HL-60 (cell line): ENCODE data around the gene FAM177B.
"Not testable (repeated sequence)": the region's sequence is repeated elsewhere in the genome, so short reads cannot be mapped to it uniquely, and the experiment has no call there.

Experiments
- DNase-seq, 2 experiments: peaks; one replicate each; pipeline ENCODE4 v3.0.0-alpha.2; 2010 to 2020; ENCODE audit warnings: low read depth in 1 of 2, low spot score in 1 of 2
- H3K27ac ChIP-seq: fragments of 250-450 bp; sonication (Bioruptor Pico); replicated peaks from 2 replicates; pipeline ENCODE4 v1.5.1; 2020; ENCODE audit warnings: mild to moderate bottlenecking, moderate library complexity
- H3K27me3 ChIP-seq: fragments of 250-450 bp; sonication (Bioruptor Pico); 2 replicates; pipeline ENCODE4 v1.5.1; 2021; ENCODE audit warnings: mild to moderate bottlenecking, moderate library complexity; ENCODE audit not compliant: insufficient read depth, poor library complexity, severe bottlenecking
- H3K4me3 ChIP-seq: replicated peaks from 2 replicates; pipeline ENCODE4 v1.5.1; 2011; ENCODE audit warnings: mild to moderate bottlenecking, control low read depth, low read length; ENCODE audit not compliant: insufficient read depth
- GABPA ChIP-seq: IDR thresholded peaks from 2 replicates; pipeline ENCODE4 v1.6.1; 2012; ENCODE audit warnings: low read depth
- POLR2AphosphoS5 ChIP-seq: IDR thresholded peaks from 2 replicates; pipeline ENCODE4 v1.6.1; 2012; ENCODE audit warnings: low read depth
- SPI1 ChIP-seq: IDR thresholded peaks from 2 replicates; pipeline ENCODE4 v1.6.1; 2012; ENCODE audit warnings: low read depth, mild to moderate bottlenecking, borderline replicate concordance
- TF ChIP-seq, protein P1 (sequence below): IDR thresholded peaks from one replicate; pipeline ENCODE4 v1.5.1; 2011; ENCODE audit warnings: low read length, control low read depth, inconsistent platforms; ENCODE audit not compliant: insufficient read depth
- TF ChIP-seq, protein P2 (sequence below): IDR thresholded peaks from 2 replicates; pipeline ENCODE4 v1.6.1; 2012; ENCODE audit warnings: low read depth; ENCODE audit not compliant: insufficient replicate concordance

Gene FAM177B

GRCh38 chr1:222734740-222735139, 2.3 kb upstream of the FAM177B start:
- TF ChIP-seq GABPA, result no peak
- H3K27me3 ChIP-seq, result no peaks in the 10 kb centered on the region
- no peak for DNase-seq
- H3K27ac ChIP-seq, result no peak overlapping the region
- no peak overlapping the region for H3K4me3 ChIP-seq

DNA sequence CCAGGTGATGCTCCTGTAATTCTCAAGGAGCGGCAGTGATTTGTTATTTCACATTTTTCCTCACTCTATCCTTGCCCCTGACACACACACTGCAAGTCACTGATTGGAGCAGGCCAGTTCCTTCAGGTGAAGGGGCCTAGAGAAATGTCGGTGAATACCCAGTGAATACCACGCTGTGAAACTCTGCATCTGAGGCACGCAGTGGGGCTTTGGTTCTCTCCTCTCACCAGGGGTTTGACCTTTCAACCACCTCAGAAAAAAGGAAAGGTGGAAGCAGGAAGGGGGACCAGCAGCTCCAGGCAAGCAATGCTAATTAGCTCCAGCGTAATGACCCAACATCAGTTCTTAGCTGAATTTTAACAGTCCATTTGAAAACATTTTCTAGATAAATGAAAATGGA, 532 bp upstream of the FAM177B start:
- Histone ChIP-seq H3K27me3 (no peaks in the 10 kb centered on the region), H3K4me3 (no peak overlapping the region), H3K27ac (no peak overlapping the region)
- no peak for DNase-seq
- no peak for TF ChIP-seq SPI1
- TF ChIP-seq, protein P1, sequence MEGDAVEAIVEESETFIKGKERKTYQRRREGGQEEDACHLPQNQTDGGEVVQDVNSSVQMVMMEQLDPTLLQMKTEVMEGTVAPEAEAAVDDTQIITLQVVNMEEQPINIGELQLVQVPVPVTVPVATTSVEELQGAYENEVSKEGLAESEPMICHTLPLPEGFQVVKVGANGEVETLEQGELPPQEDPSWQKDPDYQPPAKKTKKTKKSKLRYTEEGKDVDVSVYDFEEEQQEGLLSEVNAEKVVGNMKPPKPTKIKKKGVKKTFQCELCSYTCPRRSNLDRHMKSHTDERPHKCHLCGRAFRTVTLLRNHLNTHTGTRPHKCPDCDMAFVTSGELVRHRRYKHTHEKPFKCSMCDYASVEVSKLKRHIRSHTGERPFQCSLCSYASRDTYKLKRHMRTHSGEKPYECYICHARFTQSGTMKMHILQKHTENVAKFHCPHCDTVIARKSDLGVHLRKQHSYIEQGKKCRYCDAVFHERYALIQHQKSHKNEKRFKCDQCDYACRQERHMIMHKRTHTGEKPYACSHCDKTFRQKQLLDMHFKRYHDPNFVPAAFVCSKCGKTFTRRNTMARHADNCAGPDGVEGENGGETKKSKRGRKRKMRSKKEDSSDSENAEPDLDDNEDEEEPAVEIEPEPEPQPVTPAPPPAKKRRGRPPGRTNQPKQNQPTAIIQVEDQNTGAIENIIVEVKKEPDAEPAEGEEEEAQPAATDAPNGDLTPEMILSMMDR, result no peak
- TF ChIP-seq, protein P2, sequence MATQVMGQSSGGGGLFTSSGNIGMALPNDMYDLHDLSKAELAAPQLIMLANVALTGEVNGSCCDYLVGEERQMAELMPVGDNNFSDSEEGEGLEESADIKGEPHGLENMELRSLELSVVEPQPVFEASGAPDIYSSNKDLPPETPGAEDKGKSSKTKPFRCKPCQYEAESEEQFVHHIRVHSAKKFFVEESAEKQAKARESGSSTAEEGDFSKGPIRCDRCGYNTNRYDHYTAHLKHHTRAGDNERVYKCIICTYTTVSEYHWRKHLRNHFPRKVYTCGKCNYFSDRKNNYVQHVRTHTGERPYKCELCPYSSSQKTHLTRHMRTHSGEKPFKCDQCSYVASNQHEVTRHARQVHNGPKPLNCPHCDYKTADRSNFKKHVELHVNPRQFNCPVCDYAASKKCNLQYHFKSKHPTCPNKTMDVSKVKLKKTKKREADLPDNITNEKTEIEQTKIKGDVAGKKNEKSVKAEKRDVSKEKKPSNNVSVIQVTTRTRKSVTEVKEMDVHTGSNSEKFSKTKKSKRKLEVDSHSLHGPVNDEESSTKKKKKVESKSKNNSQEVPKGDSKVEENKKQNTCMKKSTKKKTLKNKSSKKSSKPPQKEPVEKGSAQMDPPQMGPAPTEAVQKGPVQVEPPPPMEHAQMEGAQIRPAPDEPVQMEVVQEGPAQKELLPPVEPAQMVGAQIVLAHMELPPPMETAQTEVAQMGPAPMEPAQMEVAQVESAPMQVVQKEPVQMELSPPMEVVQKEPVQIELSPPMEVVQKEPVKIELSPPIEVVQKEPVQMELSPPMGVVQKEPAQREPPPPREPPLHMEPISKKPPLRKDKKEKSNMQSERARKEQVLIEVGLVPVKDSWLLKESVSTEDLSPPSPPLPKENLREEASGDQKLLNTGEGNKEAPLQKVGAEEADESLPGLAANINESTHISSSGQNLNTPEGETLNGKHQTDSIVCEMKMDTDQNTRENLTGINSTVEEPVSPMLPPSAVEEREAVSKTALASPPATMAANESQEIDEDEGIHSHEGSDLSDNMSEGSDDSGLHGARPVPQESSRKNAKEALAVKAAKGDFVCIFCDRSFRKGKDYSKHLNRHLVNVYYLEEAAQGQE, result no peak
- TF ChIP-seq GABPA, result no peak
- TF ChIP-seq POLR2AphosphoS5, result no peak

- no peak for DNase-seq
- Histone ChIP-seq H3K27me3 (no peaks in the 10 kb centered on the region), H3K27ac (no peak overlapping the region), H3K4me3 (no peak overlapping the region)
- TF ChIP-seq, protein P2, result no peak
- TF ChIP-seq SPI1 (no peak), POLR2AphosphoS5 (no peak), GABPA (no peak)
- TF ChIP-seq, protein P1, result no peak
Measured at GRCh38 chr1:222739465-222739864, 2.5 kb downstream of the FAM177B start.

DNA sequence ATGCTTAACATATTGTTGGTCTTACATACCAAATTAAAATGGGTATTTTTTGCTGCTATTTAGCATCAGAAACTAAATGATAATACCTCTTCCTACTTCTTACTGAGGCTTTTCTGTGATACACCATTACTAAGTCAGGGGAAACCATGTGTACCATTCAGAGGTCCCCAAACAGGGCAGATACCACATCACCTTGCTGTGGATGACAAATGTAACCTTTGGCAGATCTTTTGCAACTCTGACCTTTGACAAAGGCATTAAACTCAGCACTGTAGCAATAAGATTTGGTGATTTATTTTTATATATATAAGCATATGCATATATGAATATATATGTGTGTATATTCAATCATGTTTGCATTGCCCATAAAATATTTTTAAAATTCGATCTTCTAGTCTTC, 2.9 kb downstream of the FAM177B start:
- no peak for DNase-seq
- Histone ChIP-seq H3K27me3 (no peaks in the 10 kb centered on the region), H3K4me3 (no peak overlapping the region), H3K27ac (no peak overlapping the region)
- TF ChIP-seq SPI1 (no peak), POLR2AphosphoS5 (no peak), GABPA (no peak)
- TF ChIP-seq, protein P2, result no peak
- TF ChIP-seq, protein P1, result no peak

- not testable (repeated sequence) for DNase-seq, H3K4me3 ChIP-seq, H3K27me3 ChIP-seq, H3K27ac ChIP-seq
Measured at GRCh38 chr1:222741630-222742457, 4.8 kb downstream of the FAM177B start.
